ENCODE measurements around the gene CCSER1. TPM values are rescaled to one million over a fixed set of nuclear protein-coding genes. Genes with fewer than 3 reads are reported as not detected.

The CCSER1 gene
- total and polyA plus RNA-seq, 2 donors (not counting 1 experiment from before 2014, with no cell fraction given): under 0.01 TPM; not detected in 1

DNA sequence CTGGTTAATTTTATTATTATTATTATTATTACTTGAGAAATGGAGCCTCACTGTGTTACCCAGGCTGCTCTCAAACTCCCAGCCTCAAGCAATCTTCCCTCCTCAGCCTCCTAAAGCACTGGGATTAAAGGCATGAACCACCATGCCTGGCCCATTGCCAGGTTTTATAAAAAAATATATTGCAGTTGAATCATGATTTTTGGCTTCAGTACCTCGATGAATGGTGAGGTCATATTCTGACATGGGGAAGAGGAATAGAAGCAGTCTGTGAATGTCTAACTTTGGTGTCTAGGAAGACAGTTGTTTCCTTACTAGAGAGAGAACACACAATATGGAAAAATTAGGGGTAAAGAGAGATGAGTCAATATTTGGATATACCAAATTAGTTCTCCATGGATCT lies 32.0 kb downstream of the CCSER1 start:
- DNase-seq (ENCODE audit: low read depth in 2 of 2): peak in 1 of 2 donors; percentile 9
- H3K4me1 ChIP-seq (ENCODE audit: control insufficient read depth, extremely low read depth, insufficient read depth, low read length): no peaks in the 10 kb centered on the region
- no peaks in the 10 kb centered on the region for H4K20me1 ChIP-seq (ENCODE audit: control insufficient read depth, extremely low read depth, insufficient read depth, low read length)
- H3K4me2 ChIP-seq (ENCODE audit: extremely low read depth, insufficient read depth, low read length): no peak overlapping the region
- H2AFZ ChIP-seq (ENCODE audit: low read length): no peak overlapping the region
- H3K27ac ChIP-seq (ENCODE audit: insufficient read depth, low read length): no peak overlapping the region
- no peaks in the 10 kb centered on the region for H3K36me3 ChIP-seq (ENCODE audit: control insufficient read depth, insufficient read depth, low read length)
- no peak overlapping the region for H3K4me3 ChIP-seq (replicated peaks in 1 of 4; ENCODE audit: control extremely low read depth in 1 of 4, insufficient read depth in 1 of 4, low read depth in 3 of 4, low read length in 4 of 4)
- TF ChIP-seq CTCF (conservative IDR thresholded peaks at IDR 0.05 in 1 of 2, IDR thresholded peaks at IDR 0.05 in 1 of 2; ENCODE audit: low read depth in 1 of 2, low read length in 2 of 2): no peak
- no peak for TF ChIP-seq EZH2 (IDR thresholded peaks at IDR 0.05; ENCODE audit: low read length, missing control alignments)
- no peaks in the 10 kb centered on the region for H3K79me2 ChIP-seq (ENCODE audit: control insufficient read depth, insufficient read depth, low read length)
- H3K9me3 ChIP-seq (ENCODE audit: control insufficient read depth, insufficient read depth, low read depth, low read length): no peaks in the 10 kb centered on the region
- no peak overlapping the region for H3K9ac ChIP-seq (ENCODE audit: insufficient read depth, low read length)
- no peaks in the 10 kb centered on the region for H3K27me3 ChIP-seq (ENCODE audit: control insufficient read depth, insufficient read depth, low read length)

DNA sequence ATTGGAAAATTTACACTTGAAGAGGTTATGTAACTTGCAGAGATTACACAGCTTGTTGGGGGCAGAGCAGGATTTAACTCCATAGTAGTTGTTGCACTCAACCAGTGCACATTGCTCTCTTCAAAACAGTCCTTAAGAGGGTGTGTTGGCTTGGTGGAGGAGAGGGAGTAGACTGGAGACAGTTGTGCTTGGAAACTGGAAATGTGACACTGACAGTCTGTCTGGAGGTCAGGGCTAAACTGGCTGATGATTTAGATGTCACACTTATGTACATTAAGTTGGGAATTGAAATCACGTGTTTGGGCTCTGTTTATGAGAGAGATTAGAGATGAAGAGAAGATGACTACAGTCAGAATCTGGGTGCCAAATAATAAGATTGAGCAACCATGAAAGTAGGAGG lies 32.9 kb downstream of the CCSER1 start:
- Histone ChIP-seq H3K4me1 (ENCODE audit: control insufficient read depth, extremely low read depth, insufficient read depth, low read length) (no peaks in the 10 kb centered on the region), H3K27ac (ENCODE audit: insufficient read depth, low read length) (no peak overlapping the region), H2AFZ (ENCODE audit: low read length) (no peak overlapping the region), H4K20me1 (ENCODE audit: control insufficient read depth, extremely low read depth, insufficient read depth, low read length) (no peaks in the 10 kb centered on the region), H3K9me3 (ENCODE audit: control insufficient read depth, insufficient read depth, low read depth, low read length) (no peaks in the 10 kb centered on the region), H3K4me3 (replicated peaks in 1 of 4; ENCODE audit: control extremely low read depth in 1 of 4, insufficient read depth in 1 of 4, low read depth in 3 of 4, low read length in 4 of 4) (no peak overlapping the region), H3K79me2 (ENCODE audit: control insufficient read depth, insufficient read depth, low read length) (no peaks in the 10 kb centered on the region), H3K9ac (ENCODE audit: insufficient read depth, low read length) (no peak overlapping the region), H3K27me3 (ENCODE audit: control insufficient read depth, insufficient read depth, low read length) (no peaks in the 10 kb centered on the region), H3K36me3 (ENCODE audit: control insufficient read depth, insufficient read depth, low read length) (no peaks in the 10 kb centered on the region), H3K4me2 (ENCODE audit: extremely low read depth, insufficient read depth, low read length) (no peak overlapping the region)
- DNase-seq (ENCODE audit: low read depth in 2 of 2): no peak
- no peak for TF ChIP-seq EZH2 (IDR thresholded peaks at IDR 0.05; ENCODE audit: low read length, missing control alignments)
- TF ChIP-seq CTCF (conservative IDR thresholded peaks at IDR 0.05 in 1 of 2, IDR thresholded peaks at IDR 0.05 in 1 of 2; ENCODE audit: low read depth in 1 of 2, low read length in 2 of 2): no peak

DNA sequence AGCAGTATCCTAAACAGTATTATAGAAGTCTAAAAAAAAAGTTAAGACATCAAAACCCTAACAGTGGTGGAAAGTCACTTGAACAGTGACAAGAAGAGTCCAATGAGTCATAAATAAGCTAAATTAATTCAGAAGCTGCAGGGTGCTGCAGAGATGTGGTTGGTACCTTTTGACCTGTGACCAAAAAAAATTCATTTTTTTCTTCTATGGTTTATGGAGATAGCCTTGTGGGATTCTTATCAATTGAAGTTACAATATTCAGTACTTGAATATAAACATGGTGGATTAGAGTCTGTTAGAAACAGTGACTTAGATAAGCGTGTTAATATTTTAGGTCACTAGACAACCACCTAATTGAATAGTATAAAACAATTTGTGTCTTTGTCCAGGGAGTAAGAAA lies 35.4 kb downstream of the CCSER1 start:
- Histone ChIP-seq H3K27ac (ENCODE audit: insufficient read depth, low read length) (no peak overlapping the region), H3K27me3 (ENCODE audit: control insufficient read depth, insufficient read depth, low read length) (no peaks in the 10 kb centered on the region), H3K36me3 (ENCODE audit: control insufficient read depth, insufficient read depth, low read length) (no peaks in the 10 kb centered on the region), H3K4me1 (ENCODE audit: control insufficient read depth, extremely low read depth, insufficient read depth, low read length) (no peaks in the 10 kb centered on the region), H3K4me2 (ENCODE audit: extremely low read depth, insufficient read depth, low read length) (no peak overlapping the region), H3K4me3 (replicated peaks in 1 of 4; ENCODE audit: control extremely low read depth in 1 of 4, insufficient read depth in 1 of 4, low read depth in 3 of 4, low read length in 4 of 4) (no peak overlapping the region), H3K9me3 (ENCODE audit: control insufficient read depth, insufficient read depth, low read depth, low read length) (no peaks in the 10 kb centered on the region), H4K20me1 (ENCODE audit: control insufficient read depth, extremely low read depth, insufficient read depth, low read length) (no peaks in the 10 kb centered on the region), H3K9ac (ENCODE audit: insufficient read depth, low read length) (no peak overlapping the region), H2AFZ (ENCODE audit: low read length) (no peak overlapping the region), H3K79me2 (ENCODE audit: control insufficient read depth, insufficient read depth, low read length) (no peaks in the 10 kb centered on the region)
- DNase-seq (ENCODE audit: low read depth in 2 of 2): peak in 1 of 2 donors; percentile 1
- TF ChIP-seq EZH2 (IDR thresholded peaks at IDR 0.05; ENCODE audit: low read length, missing control alignments) (no peak), CTCF (conservative IDR thresholded peaks at IDR 0.05 in 1 of 2, IDR thresholded peaks at IDR 0.05 in 1 of 2; ENCODE audit: low read depth in 1 of 2, low read length in 2 of 2) (no peak)

Measured in fibroblast of lung (primary cell).